ENCODE results near the gene TRAT1.
"Not testable (repeated sequence)": the region's sequence is repeated elsewhere in the genome, so short reads cannot be mapped to it uniquely, and the experiment has no call there.

Gene TRAT1

GRCh38 chr3:108822123-108822897, at the start of gene TRAT1:
Gene TRAT1 (plus strand): TSS chr3:108822786. CDS start chr3:108822928, 142 bp downstream.
- no peak for DNase-seq (ENCODE audit: low read depth in 3 of 3)

- no peak for DNase-seq (ENCODE audit: low read depth in 3 of 3)
These were observed 46.9 kb upstream of the TRAT1 start for GRCh38 chr3:108775649-108776048.

DNA sequence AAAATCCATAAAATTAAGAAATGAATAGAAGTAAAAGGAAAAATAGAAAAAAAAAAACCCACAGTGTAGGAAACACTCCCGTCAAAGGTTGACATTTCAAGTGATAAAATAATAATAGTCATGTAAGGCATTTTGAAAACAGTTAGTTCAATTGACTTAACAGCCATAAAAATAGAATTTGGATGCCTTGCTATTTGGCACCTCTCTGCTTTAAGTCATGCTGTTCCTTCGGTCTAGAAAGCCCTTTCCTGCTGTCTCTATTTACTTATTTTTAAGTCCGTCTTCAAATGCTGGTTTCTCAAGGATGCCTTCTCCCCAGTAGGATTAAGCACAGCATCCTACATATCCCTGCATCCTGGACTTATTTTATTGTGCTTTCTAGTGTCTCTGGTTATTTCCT, 43.1 kb upstream of the TRAT1 start:
- no peak for DNase-seq (ENCODE audit: low read depth in 3 of 3)

- DNase-seq (ENCODE audit: low read depth in 3 of 3), result peak in 1 of 3 experiments; percentile 9
These were observed 42.4 kb upstream of the TRAT1 start for GRCh38 chr3:108780235-108780634.

DNA sequence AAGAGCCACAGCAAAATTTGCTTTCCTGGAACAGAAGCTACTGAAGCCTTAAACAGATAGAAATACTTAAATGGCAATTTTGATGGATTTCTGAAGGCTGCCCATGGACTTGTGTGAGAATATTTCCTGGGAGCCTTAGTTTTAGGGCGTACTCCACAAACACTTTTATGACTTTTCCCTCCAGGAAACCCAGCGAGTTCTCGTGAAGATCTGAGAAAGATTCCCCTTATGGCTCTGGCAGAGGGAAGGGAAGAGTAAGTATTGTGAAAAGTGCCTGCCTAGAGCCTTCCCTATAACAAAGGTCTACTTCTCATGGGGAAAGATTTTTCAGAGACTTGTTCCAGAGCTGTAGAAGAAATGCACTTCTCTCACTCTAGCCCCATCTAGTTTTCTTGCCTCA, 31.1 kb upstream of the TRAT1 start:
- no peak for DNase-seq (ENCODE audit: low read depth in 3 of 3)

GRCh38 chr3:108804437-108804836, 18.1 kb upstream of the TRAT1 start:
- DNase-seq (ENCODE audit: low read depth in 3 of 3), result no peak

DNA sequence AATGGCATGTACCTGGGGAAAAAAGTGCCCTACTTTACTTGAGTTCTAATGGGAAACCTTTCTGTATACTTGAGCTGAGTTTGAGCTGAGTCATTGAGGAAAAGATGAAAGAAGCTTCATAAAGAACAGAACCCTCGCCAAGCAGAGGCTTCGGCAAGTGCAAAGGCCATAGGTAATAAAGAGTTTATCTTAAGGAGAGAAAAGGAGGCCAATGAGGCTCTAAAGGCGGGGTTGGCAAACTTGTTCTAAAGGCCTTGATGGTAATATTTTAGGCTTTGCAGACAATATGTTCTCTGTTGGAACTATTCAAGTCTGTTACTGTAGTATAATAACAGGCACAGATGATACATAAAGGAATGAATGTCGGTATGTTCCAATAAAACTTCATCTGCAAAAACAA, 17.6 kb upstream of the TRAT1 start:
- no peak for DNase-seq (ENCODE audit: low read depth in 3 of 3)

- no peak for DNase-seq (ENCODE audit: low read depth in 3 of 3)
These were observed 16.3 kb upstream of the TRAT1 start for GRCh38 chr3:108806316-108806715.

DNA sequence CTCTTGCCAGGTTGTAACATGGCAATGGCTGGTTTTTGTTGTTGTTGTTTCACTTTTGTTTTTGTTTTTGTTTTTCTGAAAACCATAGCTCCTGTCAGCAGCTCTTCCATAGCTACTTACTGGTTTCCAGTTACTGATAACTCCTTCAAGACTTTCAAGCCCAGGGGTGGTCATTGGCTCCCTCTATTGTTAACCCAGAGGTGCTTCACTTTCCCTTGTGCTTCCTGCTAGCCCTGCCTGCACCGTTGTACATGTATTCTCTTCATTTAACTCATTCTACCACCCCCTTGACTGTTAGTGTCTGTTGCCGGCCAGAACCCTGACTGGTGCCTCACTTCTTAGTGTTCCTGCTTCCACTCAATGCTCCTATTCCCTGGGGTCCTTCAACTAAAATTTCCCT, 4.2 kb upstream of the TRAT1 start:
- peak in 1 of 3 experiments; percentile 33 for DNase-seq (ENCODE audit: low read depth in 3 of 3)

DNA sequence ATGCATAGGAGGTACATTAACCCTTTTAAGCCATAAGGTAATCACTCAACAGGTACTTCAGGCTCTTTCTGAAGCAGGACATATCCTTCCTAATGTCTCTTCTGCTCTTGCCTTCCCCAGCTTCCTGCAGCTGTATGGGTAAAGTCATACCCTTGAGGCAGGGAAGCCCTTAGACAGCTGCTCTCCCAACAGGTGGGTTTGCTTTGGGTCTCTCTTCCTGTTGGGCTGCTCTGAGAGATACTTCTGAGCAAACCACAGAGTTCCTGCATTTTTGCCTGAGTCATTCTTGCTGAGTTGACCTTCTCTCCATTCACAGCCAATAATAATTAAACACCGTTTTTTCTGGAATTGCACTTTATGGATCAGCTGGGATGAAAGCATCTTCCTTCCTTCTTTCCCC, 2.0 kb upstream of the TRAT1 start:
- no peak for DNase-seq (ENCODE audit: low read depth in 3 of 3)

GRCh38 chr3:108823227-108823626, 641 bp downstream of the TRAT1 start:
- DNase-seq (ENCODE audit: low read depth in 3 of 3), result no peak

DNA sequence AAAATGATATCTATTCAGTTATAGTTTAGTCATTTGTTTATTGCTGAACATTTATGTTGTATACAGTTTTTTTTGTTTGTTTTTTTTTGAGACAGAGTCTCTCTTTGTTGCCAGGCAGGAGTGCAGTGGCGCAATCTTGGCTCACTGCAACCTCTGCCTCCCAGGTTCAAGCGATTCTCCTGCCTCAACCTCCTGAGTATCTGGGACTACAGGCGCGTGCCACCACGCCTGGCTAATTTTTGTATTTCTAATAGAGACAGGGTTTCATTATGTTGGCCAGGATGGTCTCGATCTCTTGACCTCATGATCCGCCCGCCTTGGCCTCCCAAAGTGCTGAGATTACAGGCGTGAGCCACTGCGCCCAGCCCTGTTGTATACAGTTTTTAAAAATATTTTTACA, 1.2 kb downstream of the TRAT1 start:
- not testable (repeated sequence) for DNase-seq (ENCODE audit: low read depth in 3 of 3)

GRCh38 chr3:108826309-108827187, 4.0 kb downstream of the TRAT1 start:
- DNase-seq (ENCODE audit: low read depth in 3 of 3), result no peak

DNA sequence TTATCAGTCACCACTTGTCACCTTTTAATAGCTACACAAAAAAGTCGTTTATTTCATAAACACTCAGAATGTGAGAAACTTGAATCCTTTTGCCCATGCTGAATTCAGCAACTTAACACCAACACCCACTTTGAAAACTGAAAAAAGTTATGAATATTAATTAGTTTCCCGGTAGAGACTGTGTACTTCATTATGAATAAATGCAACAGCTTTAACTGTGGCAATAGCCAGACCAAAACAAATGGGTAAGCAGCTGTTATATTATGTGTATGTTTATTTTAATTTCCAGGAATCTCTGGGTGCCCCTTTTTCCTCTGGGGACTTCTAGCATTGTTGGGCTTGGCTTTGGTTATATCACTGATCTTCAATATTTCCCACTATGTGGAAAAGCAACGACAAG, 7.8 kb downstream of the TRAT1 start:
- no peak for DNase-seq (ENCODE audit: low read depth in 3 of 3)

GRCh38 chr3:108830991-108831614, 8.5 kb downstream of the TRAT1 start:
- DNase-seq (ENCODE audit: low read depth in 3 of 3), result no peak

GRCh38 chr3:108833611-108834010, 11.0 kb downstream of the TRAT1 start:
- no peak for DNase-seq (ENCODE audit: low read depth in 3 of 3)

- DNase-seq (ENCODE audit: low read depth in 3 of 3), result no peak
These were observed 12.0 kb downstream of the TRAT1 start for GRCh38 chr3:108834551-108834950.

GRCh38 chr3:108835101-108835500, 12.5 kb downstream of the TRAT1 start:
- peak in 1 of 3 experiments; percentile 45 for DNase-seq (ENCODE audit: low read depth in 3 of 3)

- DNase-seq (ENCODE audit: low read depth in 3 of 3), result peak in 1 of 3 experiments; percentile 48
These were observed 15.8 kb downstream of the TRAT1 start for GRCh38 chr3:108838436-108838835.

- DNase-seq (ENCODE audit: low read depth in 3 of 3), result no peak
These were observed 23.2 kb downstream of the TRAT1 start for GRCh38 chr3:108845709-108846293.

GRCh38 chr3:108847187-108847586, 24.6 kb downstream of the TRAT1 start:
- DNase-seq (ENCODE audit: low read depth in 3 of 3), result no peak

- no peak for DNase-seq (ENCODE audit: low read depth in 3 of 3)
These were observed 26.5 kb downstream of the TRAT1 start for GRCh38 chr3:108849075-108849474.
